IMR-90 (cell line): Measurements from ENCODE around the gene RSPH10B2.
"Not testable (repeated sequence)": the region's sequence is repeated elsewhere in the genome, so short reads cannot be mapped to it uniquely, and the experiment has no call there.

ENCODE experiments used
- BHLHE40 ChIP-seq: fragments of 150-350 bp; IDR thresholded peaks from 2 replicates; pipeline ENCODE4 v1.6.1; 2016; ENCODE audit warnings: mild to moderate bottlenecking, low read depth, low read length
- CEBPB ChIP-seq: IDR thresholded peaks from 2 replicates; pipeline ENCODE4 v1.6.1; 2012; ENCODE audit warnings: low read depth, low read length, improper control_type of control experiment
- CTCF ChIP-seq: conservative IDR thresholded peaks from 2 replicates; pipeline ENCODE4 v1.5.1; 2012; ENCODE audit warnings: mild to moderate bottlenecking, low read depth, low read length, improper control_type of control experiment
- NFE2L2 ChIP-seq: fragments of 150-350 bp; IDR thresholded peaks from 2 replicates; pipeline ENCODE4 v1.6.1; 2016; ENCODE audit warnings: low read depth, mild to moderate bottlenecking, low read length
- POLR2A ChIP-seq: IDR thresholded peaks from 2 replicates; pipeline ENCODE4 v1.6.1; 2012; ENCODE audit warnings: mild to moderate bottlenecking, low read depth, low read length
- RAD21 ChIP-seq: IDR thresholded peaks from 2 replicates; pipeline ENCODE4 v1.6.1; 2012; ENCODE audit warnings: low read length, improper control_type of control experiment
- RFX5 ChIP-seq: IDR thresholded peaks from 2 replicates; pipeline ENCODE4 v1.8.0; 2012; ENCODE audit warnings: low read depth, mild to moderate bottlenecking, low read length, moderate library complexity
- SMC3 ChIP-seq: fragments of 150-350 bp; IDR thresholded peaks from 2 replicates; pipeline ENCODE4 v1.6.1; 2016; ENCODE audit warnings: low read depth, mild to moderate bottlenecking, antibody characterized with exemption, low read length, moderate library complexity

GRCh38 chr7:6794276-6794675 lies 40.4 kb downstream of the RSPH10B2 start:
- not testable (repeated sequence) for TF ChIP-seq NFE2L2, RAD21, POLR2A, CTCF, RFX5, CEBPB, SMC3, BHLHE40
